ENCODE results near the gene ACSS1. TPM values are rescaled to one million over a fixed set of nuclear protein-coding genes. Genes with fewer than 3 reads are reported as not detected.

ACSS1 gene
- polyA plus RNA-seq, 1 donor, result 28.4 TPM

GRCh38 chr20:24959591-24960301 lies 98.2 kb downstream of the ACSS1 start:
- no peak for DNase-seq

- no peak for DNase-seq
Observed at GRCh38 chr20:24958506-24959385, 99.2 kb downstream of the ACSS1 start.

- no peak for DNase-seq
Observed at GRCh38 chr20:24957326-24958016, 100.5 kb downstream of the ACSS1 start.

Other genes starting within 250 kb of the ACSS1 start
- 0.30 TPM for gene CST7, start 108.9 kb downstream of the ACSS1 start, polyA plus RNA-seq (ENCODE audit: insufficient read length)
- gene APMAP, start 65.4 kb downstream of the ACSS1 start, polyA plus RNA-seq (ENCODE audit: insufficient read length), result 92.2 TPM
- not detected for gene VSX1, start 24.0 kb upstream of the ACSS1 start, polyA plus RNA-seq (ENCODE audit: insufficient read length)
- 46.7 TPM for gene ENTPD6, start 137.6 kb upstream of the ACSS1 start, polyA plus RNA-seq (ENCODE audit: insufficient read length)
- 47.0 TPM for gene PYGB, start 189.9 kb upstream of the ACSS1 start, polyA plus RNA-seq (ENCODE audit: insufficient read length)